Natural killer cell (primary cell): ENCODE measurements around the gene FAM171A2. TPM values are rescaled to one million over a fixed set of nuclear protein-coding genes. Genes with fewer than 3 reads are reported as not detected.

Experiments
- ATAC-seq, 3 donors: fragments of 150-1000 bp in 2 of 3; fragments of 200-7000 bp in 1 of 3; cut with Tn5 transposase; 1 replicate in 1 of 3; 2 replicates in 2 of 3; pipeline ENCODE4 v1.10.0; 2021; ENCODE audit warnings: mild to moderate bottlenecking in 2 of 3, moderate library complexity in 2 of 3
- DNase-seq, 2 donors: peaks; one replicate each; pipeline versions ENCODE4 v3.0.0 to v3.0.0-alpha.2; 2013 to 2021; ENCODE audit warnings: mixed read lengths in 1 of 2
- H3K27ac ChIP-seq: one replicate; pipeline ENCODE4 v1.5.1; 2013; ENCODE audit warnings: mild to moderate bottlenecking, low read length
- H3K27me3 ChIP-seq: one replicate; pipeline ENCODE4 v1.6.1; 2013; ENCODE audit warnings: low read length; ENCODE audit not compliant: control insufficient read depth, insufficient read depth
- H3K36me3 ChIP-seq: one replicate; pipeline ENCODE4 v1.6.1; 2013; ENCODE audit warnings: low read length; ENCODE audit not compliant: control insufficient read depth, insufficient read depth
- H3K4me1 ChIP-seq: one replicate; pipeline ENCODE4 v1.6.1; 2013; ENCODE audit warnings: low read length; ENCODE audit not compliant: control insufficient read depth, insufficient read depth
- H3K4me3 ChIP-seq: one replicate; pipeline ENCODE4 v1.5.1; 2013; ENCODE audit warnings: low read length
- H3K9me3 ChIP-seq: one replicate; pipeline ENCODE4 v1.6.1; 2013; ENCODE audit warnings: low read length; ENCODE audit not compliant: control insufficient read depth, insufficient read depth
- H3K27ac Mint-ChIP-seq, 2 donors: one replicate each; pipeline ENCODE4 v1.8.0; 2022; ENCODE audit warnings: mild to moderate bottlenecking in 2 of 2, mixed read lengths in 2 of 2, moderate library complexity in 1 of 2
- H3K27me3 Mint-ChIP-seq, 2 donors: one replicate each; pipeline ENCODE4 v1.8.0; 2022; ENCODE audit warnings: low read depth in 2 of 2, mixed read lengths in 2 of 2
- H3K36me3 Mint-ChIP-seq: one replicate; pipeline ENCODE4 v1.8.0; 2022; ENCODE audit warnings: mixed read lengths
- H3K4me1 Mint-ChIP-seq, 2 donors: one replicate each; pipeline ENCODE4 v1.8.0; 2022; ENCODE audit warnings: mixed read lengths in 2 of 2
- H3K4me3 Mint-ChIP-seq: one replicate; pipeline ENCODE4 v1.8.0; 2022; ENCODE audit warnings: mild to moderate bottlenecking, moderate library complexity, mixed read lengths
- H3K9me3 Mint-ChIP-seq, 2 donors: one replicate each; pipeline ENCODE4 v1.8.0; 2022; ENCODE audit warnings: mixed read lengths in 2 of 2
- CTCF ChIP-seq: fragments of 200-600 bp; IDR thresholded peaks from one replicate; pipeline ENCODE4 v1.8.0; 2022; ENCODE audit warnings: antibody characterized with exemption
- WGBS: methylation state at CpG from one replicate; pipeline ENCODE4 v1.1.7; 2013; ENCODE audit warnings: missing lambda C conversion rate; ENCODE audit not compliant: insufficient coverage; 5-methylcytosine and 5-hydroxymethylcytosine counted together
- intact Hi-C: fragments of 100-400 bp; cut with micrococcal nuclease; formaldehyde crosslinking; loops from one replicate; pipeline ENCODE4 v1.14.2; 2022
- total RNA-seq, 4 donors: library from RNA; stranded (reverse); fragments of 120-200 nt in 1 of 4; gene quantifications; one replicate each; pipeline versions ENCODE4 v1.2.3 to v1.2.4, GENCODE V29; 2013 to 2022

Gene FAM171A2
- total RNA-seq, 3 donors from 2014 or later (not counting 1 experiment from before 2014, with no cell fraction given) = 0.20 to 0.43 (median 0.24) TPM

- no peak overlapping the region for H3K27ac Mint-ChIP-seq
- ATAC-seq = no peak
- intact Hi-C loops = no loop called here
These were observed 8.0 kb downstream of the FAM171A2 start for GRCh38 chr17:44355642-44356099.

GRCh38 chr17:44354582-44355561 lies 8.8 kb downstream of the FAM171A2 start:
- Histone ChIP-seq H3K36me3 (peaks cover 7% of the 10 kb centered on the region), H3K9me3 (no peaks in the 10 kb centered on the region), H3K27me3 (no peaks in the 10 kb centered on the region), H3K4me1 (peaks cover 13% of the 10 kb centered on the region), H3K4me3 (no peak overlapping the region), H3K27ac (no peak overlapping the region)
- no peaks in the 10 kb centered on the region for H3K36me3 Mint-ChIP-seq
- H3K4me1 Mint-ChIP-seq = no peaks in the 10 kb centered on the region
- ATAC-seq (peak; percentile 48 to 64 (median 50)), DNase-seq (peak; percentile 57 to 74)
- TF ChIP-seq CTCF = peak; percentile 46
- WGBS = 64% methylated on average over 75 of the region's 77 CpGs
- no peaks in the 10 kb centered on the region for H3K9me3 Mint-ChIP-seq
- no peak overlapping the region for H3K27ac Mint-ChIP-seq
- intact Hi-C loops = no loop called here
- H3K4me3 Mint-ChIP-seq = peak overlapping the region; percentile 84
- peaks cover 0 to 7% of the 10 kb centered on the region in 2 donors for H3K27me3 Mint-ChIP-seq

More at GRCh38 chr17:44355642-44356099, 8.0 kb downstream of the FAM171A2 start:
- no peaks in the 10 kb centered on the region for H3K27me3 ChIP-seq
- no peaks in the 10 kb centered on the region for H3K9me3 ChIP-seq
- peaks cover 7 to 11% of the 10 kb centered on the region in 2 donors for H3K27me3 Mint-ChIP-seq
- no peaks in the 10 kb centered on the region for H3K36me3 Mint-ChIP-seq
- peak in 1 of 2 donors; percentile 6 for DNase-seq
- no peak overlapping the region for H3K4me3 Mint-ChIP-seq
- TF ChIP-seq CTCF = no peak
- no peak overlapping the region for H3K27ac ChIP-seq
- WGBS = 88% methylated on average over 17 of the region's 17 CpGs
- no peaks in the 10 kb centered on the region for H3K4me1 Mint-ChIP-seq
- H3K9me3 Mint-ChIP-seq = no peaks in the 10 kb centered on the region
- H3K4me3 ChIP-seq = no peak overlapping the region
- H3K4me1 ChIP-seq = peaks cover 7% of the 10 kb centered on the region
- peaks cover 7% of the 10 kb centered on the region for H3K36me3 ChIP-seq

GRCh38 chr17:44353672-44354331 lies 9.9 kb downstream of the FAM171A2 start:
- 25% methylated on average over 98 of the region's 98 CpGs for WGBS
- Mint-ChIP-seq H3K36me3 (no peaks in the 10 kb centered on the region), H3K9me3 (no peaks in the 10 kb centered on the region), H3K4me1 (peaks cover 0 to 1% of the 10 kb centered on the region in 2 donors), H3K4me3 (peak overlapping the region; percentile 49), H3K27me3 (peaks cover 0 to 1% of the 10 kb centered on the region in 2 donors), H3K27ac (no peak overlapping the region)
- Histone ChIP-seq H3K4me1 (peaks cover 23% of the 10 kb centered on the region), H3K27me3 (no peaks in the 10 kb centered on the region), H3K4me3 (no peak overlapping the region), H3K36me3 (peaks cover 7% of the 10 kb centered on the region), H3K9me3 (no peaks in the 10 kb centered on the region), H3K27ac (no peak overlapping the region)
- DNase-seq (peak in 1 of 2 donors; percentile 42), ATAC-seq (peak; percentile 36 to 56 (median 55))
- intact Hi-C loops = no loop called here
- no peak for TF ChIP-seq CTCF
